ENCODE results near the gene ZAP70.

DNA sequence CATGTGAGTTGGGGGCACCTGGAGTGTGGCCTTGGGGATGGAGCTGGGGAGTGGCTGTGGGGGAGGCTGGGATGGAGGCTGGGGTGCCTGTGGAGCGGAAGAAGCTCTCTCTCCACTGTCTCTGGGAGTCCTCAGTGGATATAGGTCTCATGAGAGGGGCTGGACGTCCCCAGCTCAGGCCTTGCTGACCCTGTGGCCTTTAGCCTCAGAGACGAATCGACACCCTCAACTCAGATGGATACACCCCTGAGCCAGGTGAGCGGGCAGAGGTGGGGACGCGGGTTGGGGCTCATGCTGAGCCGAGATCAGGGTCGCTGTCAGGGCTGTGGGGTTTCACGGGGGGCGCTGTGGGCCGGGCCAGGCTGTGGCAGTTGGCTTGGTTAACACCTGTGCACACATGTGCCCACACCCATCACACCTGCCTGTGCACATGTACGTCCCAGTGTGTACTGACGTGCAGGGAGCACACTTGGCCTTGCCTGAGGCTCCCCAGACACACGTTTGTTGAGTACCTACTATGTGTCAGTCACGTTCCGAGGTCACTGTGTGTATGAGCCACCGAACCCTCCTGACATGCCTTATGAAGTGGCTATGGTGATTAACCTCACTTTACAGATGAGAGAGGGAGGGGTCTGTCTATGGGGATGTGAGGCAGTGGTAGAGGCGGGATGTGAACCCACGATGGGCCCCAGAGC lies 20.1 kb downstream of the ZAP70 start:
- TF ChIP-seq, protein P1, sequence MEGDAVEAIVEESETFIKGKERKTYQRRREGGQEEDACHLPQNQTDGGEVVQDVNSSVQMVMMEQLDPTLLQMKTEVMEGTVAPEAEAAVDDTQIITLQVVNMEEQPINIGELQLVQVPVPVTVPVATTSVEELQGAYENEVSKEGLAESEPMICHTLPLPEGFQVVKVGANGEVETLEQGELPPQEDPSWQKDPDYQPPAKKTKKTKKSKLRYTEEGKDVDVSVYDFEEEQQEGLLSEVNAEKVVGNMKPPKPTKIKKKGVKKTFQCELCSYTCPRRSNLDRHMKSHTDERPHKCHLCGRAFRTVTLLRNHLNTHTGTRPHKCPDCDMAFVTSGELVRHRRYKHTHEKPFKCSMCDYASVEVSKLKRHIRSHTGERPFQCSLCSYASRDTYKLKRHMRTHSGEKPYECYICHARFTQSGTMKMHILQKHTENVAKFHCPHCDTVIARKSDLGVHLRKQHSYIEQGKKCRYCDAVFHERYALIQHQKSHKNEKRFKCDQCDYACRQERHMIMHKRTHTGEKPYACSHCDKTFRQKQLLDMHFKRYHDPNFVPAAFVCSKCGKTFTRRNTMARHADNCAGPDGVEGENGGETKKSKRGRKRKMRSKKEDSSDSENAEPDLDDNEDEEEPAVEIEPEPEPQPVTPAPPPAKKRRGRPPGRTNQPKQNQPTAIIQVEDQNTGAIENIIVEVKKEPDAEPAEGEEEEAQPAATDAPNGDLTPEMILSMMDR (IDR thresholded peaks at IDR 0.05; ENCODE audit: low read depth, low read length, poor library complexity, severe bottlenecking) = no peak
- no peak for TF ChIP-seq EZH2phosphoT487 (IDR thresholded peaks at IDR 0.05; ENCODE audit: borderline replicate concordance, low read length)

Measured in DOHH2 (cell line).